Astrocyte of the cerebellum (primary cell): ENCODE data around the gene DDX51.

Experiments used
- DNase-seq: peaks from one replicate; pipeline ENCODE4 v3.0.0-alpha.2; 2011; ENCODE audit warnings: low read depth
- H3K4me3 ChIP-seq: 2 replicates; pipeline ENCODE4 v1.5.1; 2011; ENCODE audit warnings: mild to moderate bottlenecking, low read depth, low read length, moderate library complexity
- in situ Hi-C: cut with HindIII; loops from 2 replicates; pipeline ENCODE4 v1.10.0; 2017; ENCODE audit warnings: low sequenced_read_pairs
- TF ChIP-seq, protein P1 (sequence below): IDR thresholded peaks from 2 replicates; pipeline ENCODE4 v1.5.1; 2012; ENCODE audit warnings: low read length, low read depth, moderate library complexity, mild to moderate bottlenecking; ENCODE audit errors: missing control alignments

The DDX51 gene

DNA sequence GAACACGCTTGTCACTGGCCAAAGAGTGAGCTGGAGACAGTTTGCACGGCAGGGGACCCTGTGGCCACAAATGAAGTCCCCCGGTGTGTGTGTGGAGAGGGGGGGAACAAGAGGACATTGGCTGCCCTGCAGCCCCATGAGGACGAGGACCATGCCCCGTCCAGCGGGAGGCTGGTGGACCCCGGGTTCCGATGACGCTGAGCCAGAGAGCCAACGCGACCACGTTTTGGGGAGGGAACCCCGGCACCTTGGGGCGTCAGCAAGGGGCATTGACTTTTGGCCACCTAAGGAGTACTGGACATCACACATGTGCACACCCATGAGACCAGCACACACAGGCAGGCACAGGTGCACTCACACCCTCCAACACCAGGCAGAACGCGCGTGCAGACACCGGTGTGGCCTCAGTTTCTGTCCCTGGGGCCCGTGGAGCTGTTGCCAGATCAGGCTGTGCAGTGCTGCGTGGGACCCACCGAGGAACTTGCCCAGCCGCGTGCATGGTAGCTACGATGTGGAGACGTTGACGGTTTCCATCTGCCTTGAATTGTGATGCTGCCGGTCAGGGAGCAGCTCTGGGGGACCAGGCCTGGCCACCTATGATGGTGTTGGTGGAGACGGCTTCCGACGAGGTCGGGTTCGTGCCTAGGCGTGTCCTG lies 26.6 kb upstream of the DDX51 start:
- no peak for DNase-seq
- in situ Hi-C loops: no loop called here
- TF ChIP-seq, protein P1, sequence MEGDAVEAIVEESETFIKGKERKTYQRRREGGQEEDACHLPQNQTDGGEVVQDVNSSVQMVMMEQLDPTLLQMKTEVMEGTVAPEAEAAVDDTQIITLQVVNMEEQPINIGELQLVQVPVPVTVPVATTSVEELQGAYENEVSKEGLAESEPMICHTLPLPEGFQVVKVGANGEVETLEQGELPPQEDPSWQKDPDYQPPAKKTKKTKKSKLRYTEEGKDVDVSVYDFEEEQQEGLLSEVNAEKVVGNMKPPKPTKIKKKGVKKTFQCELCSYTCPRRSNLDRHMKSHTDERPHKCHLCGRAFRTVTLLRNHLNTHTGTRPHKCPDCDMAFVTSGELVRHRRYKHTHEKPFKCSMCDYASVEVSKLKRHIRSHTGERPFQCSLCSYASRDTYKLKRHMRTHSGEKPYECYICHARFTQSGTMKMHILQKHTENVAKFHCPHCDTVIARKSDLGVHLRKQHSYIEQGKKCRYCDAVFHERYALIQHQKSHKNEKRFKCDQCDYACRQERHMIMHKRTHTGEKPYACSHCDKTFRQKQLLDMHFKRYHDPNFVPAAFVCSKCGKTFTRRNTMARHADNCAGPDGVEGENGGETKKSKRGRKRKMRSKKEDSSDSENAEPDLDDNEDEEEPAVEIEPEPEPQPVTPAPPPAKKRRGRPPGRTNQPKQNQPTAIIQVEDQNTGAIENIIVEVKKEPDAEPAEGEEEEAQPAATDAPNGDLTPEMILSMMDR: no peak
- no peak overlapping the region for H3K4me3 ChIP-seq

DNA sequence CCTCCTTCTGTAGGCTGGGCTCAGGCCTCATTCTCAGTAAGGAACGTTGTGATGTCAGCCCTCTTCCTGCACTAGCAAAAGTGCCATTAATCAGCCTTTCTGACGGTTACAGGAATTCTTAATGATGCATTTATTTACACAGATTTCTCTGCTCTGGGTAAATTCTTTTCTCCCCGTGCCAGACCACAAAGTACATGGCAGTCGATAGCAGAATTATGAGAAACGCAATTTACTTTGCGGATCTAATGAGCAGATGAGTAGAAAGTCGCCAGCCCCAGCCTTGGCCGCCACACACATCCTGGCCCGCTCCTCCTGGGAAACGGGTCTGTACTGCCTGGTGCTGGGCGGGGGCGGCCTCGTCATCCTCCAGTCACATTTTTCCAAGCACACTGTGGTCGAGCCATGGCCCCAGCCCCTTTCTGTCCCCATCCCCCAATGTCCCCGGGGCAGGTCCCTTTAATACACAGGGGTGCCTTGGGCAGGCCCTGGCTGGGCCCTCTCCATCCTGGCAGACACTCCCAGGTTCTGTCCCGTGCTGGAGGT lies 26.0 kb upstream of the DDX51 start:
- H3K4me3 ChIP-seq: no peak overlapping the region
- DNase-seq: peak; percentile 80
- in situ Hi-C loops: no loop called here
- TF ChIP-seq, protein P1: no peak

DNA sequence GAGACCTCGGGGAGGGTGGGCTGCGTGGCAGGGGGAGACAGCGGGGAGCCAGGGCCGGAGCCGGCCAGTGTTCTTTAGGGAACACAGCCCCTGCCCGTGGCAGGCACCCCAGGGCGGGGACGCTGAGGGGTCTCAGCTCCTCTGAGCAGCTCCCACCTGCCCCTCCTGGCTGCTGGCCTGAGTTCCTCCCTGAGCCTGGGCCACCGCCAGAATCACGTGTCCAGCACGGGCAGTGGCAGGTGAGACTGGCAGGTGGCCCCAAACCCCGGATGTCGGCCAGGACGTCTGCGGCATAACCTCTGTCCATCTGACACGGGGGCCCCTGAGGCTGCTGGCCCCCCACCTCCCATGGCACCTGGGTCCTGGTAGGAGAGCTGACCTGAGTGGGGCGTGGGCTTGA lies 25.3 kb upstream of the DDX51 start:
- no peak overlapping the region for H3K4me3 ChIP-seq
- no peak for DNase-seq
- TF ChIP-seq, protein P1: no peak
- in situ Hi-C loops: no loop called here

DNA sequence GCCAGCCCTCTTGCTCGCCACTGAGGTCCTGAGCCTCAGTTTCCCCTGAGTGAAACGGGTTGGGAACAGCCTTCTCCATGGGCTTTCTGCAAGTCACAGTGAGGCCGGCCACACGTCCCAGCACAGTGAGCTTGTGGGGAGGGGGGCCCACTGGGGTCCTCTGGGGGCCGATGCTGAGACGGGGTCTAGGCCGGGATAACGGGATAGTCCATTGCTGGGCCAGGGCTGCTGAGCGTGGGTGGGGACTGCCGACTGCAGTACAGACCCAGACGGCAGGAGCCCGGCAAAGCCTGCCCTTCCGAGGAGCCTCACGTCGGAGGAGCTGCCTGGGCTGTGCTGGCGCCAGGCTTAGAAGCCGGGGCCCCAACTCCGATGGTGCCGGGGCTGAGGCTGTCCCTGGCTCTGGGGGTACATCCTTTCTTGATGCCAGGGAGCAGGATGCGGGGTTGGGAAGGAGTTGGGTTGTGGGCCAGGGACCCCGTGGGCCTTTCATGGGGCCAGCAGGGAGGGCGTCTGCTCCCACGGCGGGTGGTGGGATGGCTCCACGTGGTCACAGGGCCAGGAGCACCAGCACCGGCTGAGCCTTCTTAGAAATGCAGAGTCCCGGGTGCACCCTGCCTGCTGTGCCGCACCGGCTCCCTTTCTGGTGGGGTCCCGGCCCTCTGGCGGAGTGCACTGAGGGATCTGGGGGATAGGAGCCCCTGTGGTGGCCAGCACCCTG lies 24.4 kb upstream of the DDX51 start:
- no peak for DNase-seq
- H3K4me3 ChIP-seq: no peak overlapping the region
- TF ChIP-seq, protein P1: no peak
- in situ Hi-C loops: no loop called here

DNA sequence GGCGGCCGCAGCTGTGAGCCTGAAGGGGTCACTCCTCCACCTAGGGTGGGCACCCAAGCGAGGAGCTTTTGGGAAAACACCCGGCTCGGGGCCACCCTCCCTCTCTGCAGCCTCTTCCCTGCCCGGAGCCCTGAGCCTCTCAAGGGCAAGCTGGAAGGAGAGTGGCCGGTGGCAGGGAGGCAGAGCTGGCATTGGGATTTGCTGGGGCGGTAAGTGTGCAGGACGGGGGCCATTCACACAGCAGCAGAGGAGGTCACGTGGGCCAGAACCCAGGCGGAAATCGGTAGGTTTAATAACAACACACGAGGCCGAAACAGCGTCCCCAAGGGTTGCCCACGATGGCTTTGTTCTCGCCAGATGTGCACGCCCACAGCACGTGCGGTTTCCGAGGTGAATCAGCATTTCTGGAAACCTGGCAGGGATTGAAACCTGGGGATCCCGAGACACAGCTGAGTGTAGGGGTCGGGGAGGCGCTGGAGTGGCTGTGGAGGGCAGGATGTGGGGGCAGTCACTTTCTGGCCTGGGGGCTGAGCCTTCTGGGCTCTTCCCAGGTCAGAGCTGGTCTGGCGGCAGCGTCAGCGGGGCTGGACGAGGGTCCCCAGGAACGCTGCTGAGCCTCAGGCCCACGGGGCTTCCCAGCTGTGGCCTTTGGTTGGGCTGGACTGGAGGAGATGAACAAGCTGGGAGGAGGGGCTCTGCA lies 23.6 kb upstream of the DDX51 start:
- no peak for DNase-seq
- TF ChIP-seq, protein P1: no peak
- H3K4me3 ChIP-seq: no peak overlapping the region
- in situ Hi-C loops: no loop called here

DNA sequence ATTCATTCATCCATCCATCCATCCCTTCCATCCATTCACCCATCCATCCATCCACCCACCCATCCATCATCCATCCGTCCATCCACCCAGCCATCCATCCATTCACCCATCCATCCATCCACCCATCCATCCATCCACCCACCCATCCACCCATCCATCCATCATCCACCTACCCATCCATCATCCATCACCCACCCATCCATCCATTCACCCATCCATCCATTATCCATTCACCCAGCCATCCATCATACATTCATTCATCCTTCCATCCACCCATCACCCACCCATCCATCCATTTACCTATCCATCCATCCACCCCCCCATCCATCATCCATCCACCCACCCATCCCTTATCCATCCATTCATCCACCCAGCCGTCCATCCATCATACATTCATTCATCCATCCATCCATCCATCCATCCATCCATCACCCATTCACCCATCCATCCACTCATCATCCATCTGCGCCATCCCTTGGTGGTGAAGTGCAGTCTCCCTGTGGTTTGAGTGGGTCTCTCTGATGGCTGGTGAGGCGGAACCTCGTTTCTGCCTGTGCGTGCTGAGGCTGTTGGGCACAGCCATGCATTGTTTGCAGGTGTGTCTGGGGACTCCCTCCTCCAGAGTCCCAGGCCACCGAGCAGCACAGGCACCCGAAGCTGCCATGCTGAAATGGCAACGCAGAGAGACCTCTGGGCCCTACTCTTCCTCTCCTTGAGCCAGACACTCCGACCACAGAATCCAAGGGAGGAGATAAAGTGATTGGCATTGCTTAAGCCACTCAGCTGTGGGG lies 22.9 kb upstream of the DDX51 start:
- TF ChIP-seq, protein P1: no peak
- in situ Hi-C loops: no loop called here
- H3K4me3 ChIP-seq: no peak overlapping the region
- no peak for DNase-seq
